ENCODE results near the gene ZNF474.

Gene ZNF474

GRCh38 chr5:122118356-122118948 is 10.9 kb upstream of the ZNF474 start:
- no peak overlapping the region for H3K27ac ChIP-seq
- TF ChIP-seq ZFX (IDR thresholded peaks at IDR 0.05; ENCODE audit: borderline replicate concordance) (no peak), CTCF (IDR thresholded peaks at IDR 0.05) (no peak)

GRCh38 chr5:122119205-122119604 is 10.1 kb upstream of the ZNF474 start:
- TF ChIP-seq ZFX (IDR thresholded peaks at IDR 0.05; ENCODE audit: borderline replicate concordance), result no peak
- no peak for TF ChIP-seq CTCF (IDR thresholded peaks at IDR 0.05)
- no peak overlapping the region for H3K27ac ChIP-seq

GRCh38 chr5:122120493-122120892 is 8.9 kb upstream of the ZNF474 start:
- no peak for TF ChIP-seq CTCF (IDR thresholded peaks at IDR 0.05)
- no peak for TF ChIP-seq ZFX (IDR thresholded peaks at IDR 0.05; ENCODE audit: borderline replicate concordance)
- no peak overlapping the region for H3K27ac ChIP-seq

GRCh38 chr5:122120957-122121356 is 8.4 kb upstream of the ZNF474 start:
- no peak overlapping the region for H3K27ac ChIP-seq
- TF ChIP-seq CTCF (IDR thresholded peaks at IDR 0.05), result no peak
- no peak for TF ChIP-seq ZFX (IDR thresholded peaks at IDR 0.05; ENCODE audit: borderline replicate concordance)

- no peak for TF ChIP-seq ZFX (IDR thresholded peaks at IDR 0.05; ENCODE audit: borderline replicate concordance)
- TF ChIP-seq CTCF (IDR thresholded peaks at IDR 0.05), result no peak
- H3K27ac ChIP-seq, result no peak overlapping the region
Measured at GRCh38 chr5:122121479-122122465, 7.6 kb upstream of the ZNF474 start.

GRCh38 chr5:122124766-122125165 is 4.6 kb upstream of the ZNF474 start:
- H3K27ac ChIP-seq, result no peak overlapping the region
- TF ChIP-seq CTCF (IDR thresholded peaks at IDR 0.05), result no peak
- TF ChIP-seq ZFX (IDR thresholded peaks at IDR 0.05; ENCODE audit: borderline replicate concordance), result no peak
